GM12878 (cell line): ENCODE measurements around the gene PIK3R5. TPM values are rescaled to one million over a fixed set of nuclear protein-coding genes. Genes with fewer than 3 reads are reported as not detected.

Experiments
- BCLAF1 ChIP-seq: fragments of 450-650 bp; IDR thresholded peaks from 2 replicates; pipeline ENCODE4 v1.6.1; 2017; ENCODE audit warnings: antibody characterized with exemption, mild to moderate bottlenecking, moderate library complexity
- BHLHE40 ChIP-seq, 2 experiments: fragments of 450-650 bp in 1 of 2; IDR thresholded peaks; 2 replicates each; pipeline ENCODE4 v1.6.1; 2011 to 2017; ENCODE audit warnings: low read depth in 2 of 2, borderline replicate concordance in 1 of 2, improper control_type of control experiment in 1 of 2, low read length in 1 of 2, mild to moderate bottlenecking in 1 of 2
- CHD1 ChIP-seq: IDR thresholded peaks from 2 replicates; pipeline ENCODE4 v1.6.1; 2012; ENCODE audit warnings: low read depth, low read length, improper control_type of control experiment
- FOXM1 ChIP-seq: IDR thresholded peaks from 2 replicates; pipeline ENCODE4 v1.6.1; 2012; ENCODE audit warnings: low read depth, mild to moderate bottlenecking, inconsistent platforms, low read length, moderate library complexity
- JUND ChIP-seq: IDR thresholded peaks from 2 replicates; pipeline ENCODE4 v1.6.1; 2012; ENCODE audit warnings: low read depth, mild to moderate bottlenecking, low read length, improper control_type of control experiment, moderate library complexity
- MAX ChIP-seq: IDR thresholded peaks from 2 replicates; pipeline ENCODE4 v1.6.1; 2012; ENCODE audit warnings: low read depth, low read length, improper control_type of control experiment
- MEF2B ChIP-seq: fragments of 450-650 bp; IDR thresholded peaks from 2 replicates; pipeline ENCODE4 v1.6.1; 2018; ENCODE audit warnings: mild to moderate bottlenecking, moderate library complexity; ENCODE audit not compliant: partially characterized antibody, poor library complexity, severe bottlenecking
- MXI1 ChIP-seq: fragments of 150-350 bp; IDR thresholded peaks from 2 replicates; pipeline ENCODE4 v1.6.1; 2011; ENCODE audit warnings: low read depth, mild to moderate bottlenecking, inconsistent platforms, low read length, improper control_type of control experiment
- NFXL1 ChIP-seq: fragments of 450-650 bp; IDR thresholded peaks from 2 replicates; pipeline ENCODE4 v1.6.1; 2017; ENCODE audit warnings: antibody characterized with exemption, mild to moderate bottlenecking, borderline replicate concordance
- NR2F1 ChIP-seq: fragments of 450-650 bp; conservative IDR thresholded peaks from 2 replicates; pipeline ENCODE4 v1.6.1; 2017; ENCODE audit warnings: mild to moderate bottlenecking
- POLR2AphosphoS5 ChIP-seq: IDR thresholded peaks from 2 replicates; pipeline ENCODE4 v1.6.1; 2011; ENCODE audit warnings: mild to moderate bottlenecking, low read length, inconsistent platforms
- SIX5 ChIP-seq: IDR thresholded peaks from 2 replicates; pipeline ENCODE4 v1.6.1; 2011; ENCODE audit warnings: mild to moderate bottlenecking, low read depth, low read length, moderate library complexity; ENCODE audit not compliant: severe bottlenecking
- SMARCA5 ChIP-seq: fragments of 450-650 bp; IDR thresholded peaks from 2 replicates; pipeline ENCODE4 v1.6.1; 2017; ENCODE audit warnings: mild to moderate bottlenecking
- YBX1 ChIP-seq: fragments of 450-650 bp; IDR thresholded peaks from 2 replicates; pipeline ENCODE4 v1.6.1; 2016; ENCODE audit warnings: antibody characterized with exemption
- ZNF592 ChIP-seq: fragments of 450-650 bp; IDR thresholded peaks from 2 replicates; pipeline ENCODE4 v1.6.1; 2017; ENCODE audit warnings: mild to moderate bottlenecking, moderate library complexity
- ZNF687 ChIP-seq: fragments of 450-650 bp; IDR thresholded peaks from 2 replicates; pipeline ENCODE4 v1.6.1; 2017; ENCODE audit warnings: mild to moderate bottlenecking, moderate library complexity
- ZZZ3 ChIP-seq: IDR thresholded peaks from 2 replicates; pipeline ENCODE4 v1.6.1; 2011; ENCODE audit warnings: low read depth; ENCODE audit not compliant: control insufficient read depth, insufficient read length
- polyA plus RNA-seq, 11 experiments: library from polyadenylated mRNA; depleted of rRNA in 4 of 11; unstranded in 6 of 11; stranded (reverse) in 5 of 11; fragments of >200 nt; fragmentation: Nextera tagmentation in 4 of 11; fragmentation: Illumina TruSeq in 1 of 11; extraction: Ambion mirVana in 4 of 11; extraction: Trizol in 1 of 11; gene quantifications; 1 replicate in 1 of 11; 2 replicates in 10 of 11; pipeline versions ENCODE4 v1.2.1 to v1.2.3, GENCODE V29; 2011 to 2016; ENCODE audit warnings: inconsistent platforms in 2 of 11, missing spikeins in 2 of 11, low read depth in 1 of 11
- total RNA-seq, 4 experiments: library from RNA; depleted of rRNA in 3 of 4; stranded (reverse); fragments of >200 nt in 3 of 4; fragmentation: Illumina TruSeq in 1 of 4; extraction: Trizol in 1 of 4; gene quantifications; 2 replicates each; pipeline versions ENCODE4 v1.2.1 to v1.2.3, GENCODE V29; 2013 to 2021

PIK3R5 gene
- total and polyA plus RNA-seq, 10 of the 15 experiments (the other 5 are each of a cell fraction or from before 2014, with no cell fraction given): 9.5 to 50.8 (median 35.5) TPM

GRCh38 chr17:8960325-8961140 lies 5.0 kb downstream of the PIK3R5 start (continued):
- no peak for TF ChIP-seq ZNF592
- TF ChIP-seq BHLHE40 (IDR thresholded peaks at IDR 0.05; ENCODE audit: borderline replicate concordance in 1 of 2, low read depth in 2 of 2, low read length in 1 of 2): peak in 1 of 2 experiments; percentile 42; a peak in 2 of 4 replicates
- TF ChIP-seq FOXM1: no peak
- no peak for TF ChIP-seq BCLAF1
- no peak for TF ChIP-seq SIX5
- no peak for TF ChIP-seq MXI1
- no peak for TF ChIP-seq YBX1
- TF ChIP-seq POLR2AphosphoS5: no peak; the same call in 1 of the 2 replicates
- no peak for TF ChIP-seq NFXL1
- TF ChIP-seq MAX: 0 out of 2 replicates have a peak, but pooled peaks have one; percentile 57
- no peak for TF ChIP-seq SMARCA5
- TF ChIP-seq JUND: no peak
- no peak for TF ChIP-seq ZZZ3
- no peak for TF ChIP-seq MEF2B
- TF ChIP-seq ZNF687: peak; percentile 19; the same call in 1 of the 2 replicates
- no peak for TF ChIP-seq NR2F1
- TF ChIP-seq CHD1: no peak
